ENCODE data around the gene KRT27. TPM values are rescaled to one million over a fixed set of nuclear protein-coding genes. Genes with fewer than 3 reads are reported as not detected.

Gene KRT27
- total and polyA plus RNA-seq, 2 experiments from 2014 or later = not detected

GRCh38 chr17:40799859-40800258, 17.5 kb upstream of the KRT27 start, which contains the start of gene KRT28:
Gene KRT28, minus strand, starts transcription at chr17:40799959. Its CDS starts 66 bp downstream, at chr17:40799893.
- Mint-ChIP-seq H3K9me3 (0 out of 3 replicates have a peak, but pooled peaks cover under 1% of the 10 kb centered on the region), H3K27ac (no peak within 1 kb of the TSS), H3K4me1 (peaks cover 6% of the 10 kb centered on the region), H3K36me3 (ENCODE audit: low read depth) (no peaks in the 10 kb centered on the region), H3K4me3 (no peak within 1 kb of the TSS), H3K27me3 (ENCODE audit: insufficient read depth, low read depth, poor library complexity) (peaks cover 5% of the 10 kb centered on the region)
- H2AFZ ChIP-seq = no peak within 1 kb of the TSS
- H3K4me2 ChIP-seq = no peak within 1 kb of the TSS
- ATAC-seq = no peak
- H3K27ac ChIP-seq (ENCODE audit: low read depth) = no peak within 1 kb of the TSS
- H3K4me3 ChIP-seq = no peak within 1 kb of the TSS
- 0 out of 2 replicates have a peak, but pooled peaks cover 3% of the 10 kb centered on the region for H3K27me3 ChIP-seq (ENCODE audit: insufficient read depth)
- no peaks in the 10 kb centered on the region for H3K4me1 ChIP-seq (ENCODE audit: insufficient read depth)
- DNase-seq (ENCODE audit: low spot score) = no peak
- H3K79me2 ChIP-seq (replicated peaks; ENCODE audit: insufficient read depth) = no peaks in the 10 kb centered on the region
- no peak for TF ChIP-seq ZNF462 (CRISPR knock-in tag; IDR thresholded peaks at IDR 0.05)
- no peak for TF ChIP-seq CREB1 (CRISPR knock-in tag; IDR thresholded peaks at IDR 0.05; ENCODE audit: low read depth)
- no peak for TF ChIP-seq REST (IDR thresholded peaks at IDR 0.05; ENCODE audit: unreplicated experiment)
- TF ChIP-seq STAT1 (IDR thresholded peaks at IDR 0.05; ENCODE audit: unreplicated experiment) = no peak
- TF ChIP-seq ZNF114 (CRISPR knock-in tag; IDR thresholded peaks at IDR 0.05) = no peak
- TF ChIP-seq EZH2phosphoT487 (IDR thresholded peaks at IDR 0.05; ENCODE audit: unreplicated experiment) = no peak
- no peak for TF ChIP-seq POLR2AphosphoS5 (IDR thresholded peaks at IDR 0.05; ENCODE audit: low read depth)
- no peak for TF ChIP-seq CTCF (conservative IDR thresholded peaks at IDR 0.05; ENCODE audit: low read depth in 2 of 2)
- no peak for TF ChIP-seq EZH2 (IDR thresholded peaks at IDR 0.05; ENCODE audit: low read depth, unreplicated experiment)
- TF ChIP-seq ZNF331 (CRISPR knock-in tag; IDR thresholded peaks at IDR 0.05; ENCODE audit: low read depth) = no peak
- TF ChIP-seq JUNB (IDR thresholded peaks at IDR 0.05; ENCODE audit: unreplicated experiment) = no peak
- no peak for TF ChIP-seq ETS1 (IDR thresholded peaks at IDR 0.05)
- TF ChIP-seq NANOG (IDR thresholded peaks at IDR 0.05; ENCODE audit: borderline replicate concordance) = no peak
- H3F3A ChIP-seq (replicated peaks; ENCODE audit: low read depth) = no peaks in the 10 kb centered on the region
- H4K20me1 ChIP-seq (replicated peaks; ENCODE audit: insufficient read depth) = no peaks in the 10 kb centered on the region
- H3K36me3 ChIP-seq (ENCODE audit: insufficient read depth) = no peaks in the 10 kb centered on the region
- H3K9me2 ChIP-seq (ENCODE audit: insufficient read depth) = no peaks in the 10 kb centered on the region
